ENCODE data around the gene LGALS4.

The LGALS4 gene

GRCh38 chr19:38819231-38819920 lies 6.6 kb upstream of the LGALS4 start:
- Histone ChIP-seq H3K4me3 (ENCODE audit: insufficient read depth in 1 of 2, low read depth in 1 of 2, low read length in 2 of 2) (no peak overlapping the region), H2BK5ac (ENCODE audit: low read depth, low read length, poor library complexity, severe bottlenecking) (no peak overlapping the region), H2BK12ac (ENCODE audit: low read length in 2 of 2) (no peak overlapping the region), H3K27me3 (ENCODE audit: control insufficient read depth in 1 of 2, insufficient read depth in 1 of 2, low read length in 2 of 2) (no peaks in the 10 kb centered on the region), H3K4me1 (ENCODE audit: control insufficient read depth, insufficient read depth, low read depth, low read length) (peaks cover 3% of the 10 kb centered on the region), H4K8ac (ENCODE audit: low read length) (peak overlapping the region; percentile 59), H2AK5ac (ENCODE audit: low read length, severe bottlenecking) (no peak overlapping the region), H3K27ac (ENCODE audit: low read length, poor library complexity, severe bottlenecking) (no peak overlapping the region), H3K4me2 (ENCODE audit: low read length, poor library complexity, severe bottlenecking) (no peak overlapping the region), H2BK120ac (ENCODE audit: low read depth, low read length) (no peak overlapping the region), H2AFZ (ENCODE audit: low read depth, low read length) (no peak overlapping the region), H3K36me3 (ENCODE audit: control insufficient read depth in 1 of 2, insufficient read depth in 2 of 2, low read depth in 1 of 2, low read length in 2 of 2) (peaks cover 39 to 67% of the 10 kb centered on the region in 2 experiments), H4K91ac (ENCODE audit: low read length) (no peak overlapping the region), H3K9me3 (ENCODE audit: control insufficient read depth, low read length) (no peaks in the 10 kb centered on the region), H3K14ac (ENCODE audit: low read length in 2 of 2) (no peak overlapping the region), H3K9ac (ENCODE audit: low read length) (no peak overlapping the region), H2BK15ac (ENCODE audit: low read depth, poor library complexity, severe bottlenecking) (no peak overlapping the region), H3K18ac (ENCODE audit: low read depth in 1 of 2, low read length in 2 of 2) (no peak overlapping the region), H3K79me1 (replicated peaks; ENCODE audit: low read length, poor library complexity, severe bottlenecking) (peaks cover 19% of the 10 kb centered on the region), H3K23ac (ENCODE audit: low read length in 2 of 2) (no peak overlapping the region), H3K4ac (ENCODE audit: low read depth in 1 of 2, low read length in 2 of 2) (no peak overlapping the region)
- 83% methylated on average over 12 of the region's 13 CpGs for WGBS
- DNase-seq = no peak

- H3K4ac ChIP-seq (ENCODE audit: low read depth in 1 of 2, low read length in 2 of 2) = no peak overlapping the region
- H2BK15ac ChIP-seq (ENCODE audit: low read depth, poor library complexity, severe bottlenecking) = no peak overlapping the region
- no peak overlapping the region for H3K27ac ChIP-seq (ENCODE audit: low read length, poor library complexity, severe bottlenecking)
- H3K23ac ChIP-seq (ENCODE audit: low read length in 2 of 2) = no peak overlapping the region
- H3K36me3 ChIP-seq (ENCODE audit: control insufficient read depth in 1 of 2, insufficient read depth in 2 of 2, low read depth in 1 of 2, low read length in 2 of 2) = peaks cover 32 to 59% of the 10 kb centered on the region in 2 experiments
- H3K4me1 ChIP-seq (ENCODE audit: control insufficient read depth, insufficient read depth, low read depth, low read length) = peaks cover 5% of the 10 kb centered on the region
- H3K4me2 ChIP-seq (ENCODE audit: low read length, poor library complexity, severe bottlenecking) = no peak overlapping the region
- no peak for DNase-seq
- H3K14ac ChIP-seq (ENCODE audit: low read length in 2 of 2) = no peak overlapping the region
- H2AK5ac ChIP-seq (ENCODE audit: low read length, severe bottlenecking) = no peak overlapping the region
- H2BK120ac ChIP-seq (ENCODE audit: low read depth, low read length) = no peak overlapping the region
- WGBS = over 99% methylated on average over 15 of the region's 15 CpGs
- no peak overlapping the region for H3K9ac ChIP-seq (ENCODE audit: low read length)
- H4K91ac ChIP-seq (ENCODE audit: low read length) = no peak overlapping the region
- H3K4me3 ChIP-seq (ENCODE audit: insufficient read depth in 1 of 2, low read depth in 1 of 2, low read length in 2 of 2) = no peak overlapping the region
- no peak overlapping the region for H4K8ac ChIP-seq (ENCODE audit: low read length)
- no peak overlapping the region for H2BK5ac ChIP-seq (ENCODE audit: low read depth, low read length, poor library complexity, severe bottlenecking)
- no peaks in the 10 kb centered on the region for H3K9me3 ChIP-seq (ENCODE audit: control insufficient read depth, low read length)
- peaks cover 12% of the 10 kb centered on the region for H3K79me1 ChIP-seq (replicated peaks; ENCODE audit: low read length, poor library complexity, severe bottlenecking)
- no peak overlapping the region for H3K18ac ChIP-seq (ENCODE audit: low read depth in 1 of 2, low read length in 2 of 2)
- no peak overlapping the region for H2BK12ac ChIP-seq (ENCODE audit: low read length in 2 of 2)
- no peak overlapping the region for H2AFZ ChIP-seq (ENCODE audit: low read depth, low read length)
- no peaks in the 10 kb centered on the region for H3K27me3 ChIP-seq (ENCODE audit: control insufficient read depth in 1 of 2, insufficient read depth in 1 of 2, low read length in 2 of 2)
These were observed 4.3 kb upstream of the LGALS4 start for GRCh38 chr19:38817081-38817480.

- WGBS = 95% methylated on average over 18 of the region's 18 CpGs
These were observed 3.5 kb upstream of the LGALS4 start for GRCh38 chr19:38816131-38816750.

DNA sequence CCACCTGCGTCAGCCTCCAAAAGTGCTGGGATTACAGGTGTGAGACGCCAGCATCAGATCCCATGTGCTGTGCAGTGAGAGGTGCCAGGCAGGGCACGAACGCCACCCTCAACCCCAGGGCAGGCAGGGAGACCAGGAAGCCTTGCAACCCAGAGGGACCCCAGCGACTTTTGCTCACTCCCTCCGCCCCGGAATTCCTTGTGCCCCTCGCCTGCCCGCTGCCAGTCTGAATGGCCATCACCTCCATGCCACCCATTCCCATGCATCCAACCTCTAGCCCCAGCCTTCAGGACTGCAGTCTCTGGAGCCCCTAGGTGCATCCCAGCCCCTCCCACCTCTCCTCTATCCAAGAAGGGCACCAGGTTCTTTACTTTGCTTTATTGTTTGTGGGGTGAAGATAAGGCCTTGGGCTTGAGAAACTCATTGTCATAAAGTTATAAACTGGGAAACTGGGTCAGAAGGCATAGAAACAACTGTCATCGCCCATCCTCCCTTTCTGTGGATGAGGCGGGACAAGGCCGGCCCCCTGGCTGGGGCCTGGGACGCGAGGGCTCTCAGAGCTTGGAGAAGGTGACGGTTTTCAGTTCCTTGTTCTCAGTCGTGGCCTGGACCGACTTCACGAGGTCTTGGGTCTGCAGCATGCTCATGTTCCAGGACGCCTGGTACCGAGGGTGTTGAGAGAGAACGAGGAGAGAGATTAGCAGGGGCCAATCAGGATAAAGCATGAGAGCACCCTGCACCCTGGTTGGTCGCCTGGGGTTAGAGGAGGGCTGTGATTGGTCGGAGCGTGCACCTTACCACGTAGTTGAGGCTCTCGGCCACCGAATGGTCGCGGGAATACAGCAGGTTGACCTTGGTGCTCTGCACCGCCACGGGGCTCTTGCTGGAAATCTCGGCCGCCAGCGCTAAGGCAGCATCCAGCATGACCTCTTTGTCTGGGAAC lies 2.6 kb upstream of the LGALS4 start:
- H3K4me3 ChIP-seq (ENCODE audit: insufficient read depth in 1 of 2, low read depth in 1 of 2, low read length in 2 of 2) = no peak overlapping the region
- H3K4me1 ChIP-seq (ENCODE audit: control insufficient read depth, insufficient read depth, low read depth, low read length) = peaks cover 5% of the 10 kb centered on the region
- WGBS = 95% methylated on average over 34 of the region's 34 CpGs

More at GRCh38 chr19:38816131-38816750, 3.5 kb upstream of the LGALS4 start:
- H2AK5ac ChIP-seq (ENCODE audit: low read length, severe bottlenecking) = no peak overlapping the region
- no peak overlapping the region for H4K8ac ChIP-seq (ENCODE audit: low read length)
- H2BK12ac ChIP-seq (ENCODE audit: low read length in 2 of 2) = no peak overlapping the region
- no peak overlapping the region for H3K14ac ChIP-seq (ENCODE audit: low read length in 2 of 2)
- H3K9ac ChIP-seq (ENCODE audit: low read length) = no peak overlapping the region
- no peak for DNase-seq
- no peak overlapping the region for H3K4me2 ChIP-seq (ENCODE audit: low read length, poor library complexity, severe bottlenecking)
- peaks cover 32 to 53% of the 10 kb centered on the region in 2 experiments for H3K36me3 ChIP-seq (ENCODE audit: control insufficient read depth in 1 of 2, insufficient read depth in 2 of 2, low read depth in 1 of 2, low read length in 2 of 2)
- H3K9me3 ChIP-seq (ENCODE audit: control insufficient read depth, low read length) = no peaks in the 10 kb centered on the region
- H3K4me3 ChIP-seq (ENCODE audit: insufficient read depth in 1 of 2, low read depth in 1 of 2, low read length in 2 of 2) = no peak overlapping the region
- no peak overlapping the region for H2BK15ac ChIP-seq (ENCODE audit: low read depth, poor library complexity, severe bottlenecking)
- H4K91ac ChIP-seq (ENCODE audit: low read length) = no peak overlapping the region
- H3K18ac ChIP-seq (ENCODE audit: low read depth in 1 of 2, low read length in 2 of 2) = no peak overlapping the region
- peaks cover 9% of the 10 kb centered on the region for H3K79me1 ChIP-seq (replicated peaks; ENCODE audit: low read length, poor library complexity, severe bottlenecking)
- H2BK5ac ChIP-seq (ENCODE audit: low read depth, low read length, poor library complexity, severe bottlenecking) = no peak overlapping the region
- no peak overlapping the region for H2AFZ ChIP-seq (ENCODE audit: low read depth, low read length)
- no peak overlapping the region for H3K4ac ChIP-seq (ENCODE audit: low read depth in 1 of 2, low read length in 2 of 2)
- no peak overlapping the region for H2BK120ac ChIP-seq (ENCODE audit: low read depth, low read length)
- H3K27me3 ChIP-seq (ENCODE audit: control insufficient read depth in 1 of 2, insufficient read depth in 1 of 2, low read length in 2 of 2) = no peaks in the 10 kb centered on the region
- peaks cover 5% of the 10 kb centered on the region for H3K4me1 ChIP-seq (ENCODE audit: control insufficient read depth, insufficient read depth, low read depth, low read length)
- no peak overlapping the region for H3K23ac ChIP-seq (ENCODE audit: low read length in 2 of 2)
- H3K27ac ChIP-seq (ENCODE audit: low read length, poor library complexity, severe bottlenecking) = no peak overlapping the region

More for the DNA sequence above, 2.6 kb upstream of the LGALS4 start:
- no peak overlapping the region for H2BK15ac ChIP-seq (ENCODE audit: low read depth, poor library complexity, severe bottlenecking)
- peaks cover 7% of the 10 kb centered on the region for H3K79me1 ChIP-seq (replicated peaks; ENCODE audit: low read length, poor library complexity, severe bottlenecking)
- H3K4ac ChIP-seq (ENCODE audit: low read depth in 1 of 2, low read length in 2 of 2) = no peak overlapping the region
- DNase-seq = no peak
- H3K4me2 ChIP-seq (ENCODE audit: low read length, poor library complexity, severe bottlenecking) = no peak overlapping the region
- no peak overlapping the region for H3K9ac ChIP-seq (ENCODE audit: low read length)
- peaks cover 32 to 45% of the 10 kb centered on the region in 2 experiments for H3K36me3 ChIP-seq (ENCODE audit: control insufficient read depth in 1 of 2, insufficient read depth in 2 of 2, low read depth in 1 of 2, low read length in 2 of 2)
- no peak overlapping the region for H2AFZ ChIP-seq (ENCODE audit: low read depth, low read length)
- H3K18ac ChIP-seq (ENCODE audit: low read depth in 1 of 2, low read length in 2 of 2) = no peak overlapping the region
- no peak overlapping the region for H4K8ac ChIP-seq (ENCODE audit: low read length)
- no peaks in the 10 kb centered on the region for H3K27me3 ChIP-seq (ENCODE audit: control insufficient read depth in 1 of 2, insufficient read depth in 1 of 2, low read length in 2 of 2)
- no peak overlapping the region for H3K23ac ChIP-seq (ENCODE audit: low read length in 2 of 2)
- H2BK120ac ChIP-seq (ENCODE audit: low read depth, low read length) = no peak overlapping the region
- H3K9me3 ChIP-seq (ENCODE audit: control insufficient read depth, low read length) = no peaks in the 10 kb centered on the region
- H3K14ac ChIP-seq (ENCODE audit: low read length in 2 of 2) = no peak overlapping the region
- no peak overlapping the region for H2BK5ac ChIP-seq (ENCODE audit: low read depth, low read length, poor library complexity, severe bottlenecking)
- no peak overlapping the region for H4K91ac ChIP-seq (ENCODE audit: low read length)
- H2BK12ac ChIP-seq (ENCODE audit: low read length in 2 of 2) = no peak overlapping the region
- no peak overlapping the region for H3K27ac ChIP-seq (ENCODE audit: low read length, poor library complexity, severe bottlenecking)
- H2AK5ac ChIP-seq (ENCODE audit: low read length, severe bottlenecking) = no peak overlapping the region
